ENCODE measurements around the gene TBX18.

Gene TBX18

DNA sequence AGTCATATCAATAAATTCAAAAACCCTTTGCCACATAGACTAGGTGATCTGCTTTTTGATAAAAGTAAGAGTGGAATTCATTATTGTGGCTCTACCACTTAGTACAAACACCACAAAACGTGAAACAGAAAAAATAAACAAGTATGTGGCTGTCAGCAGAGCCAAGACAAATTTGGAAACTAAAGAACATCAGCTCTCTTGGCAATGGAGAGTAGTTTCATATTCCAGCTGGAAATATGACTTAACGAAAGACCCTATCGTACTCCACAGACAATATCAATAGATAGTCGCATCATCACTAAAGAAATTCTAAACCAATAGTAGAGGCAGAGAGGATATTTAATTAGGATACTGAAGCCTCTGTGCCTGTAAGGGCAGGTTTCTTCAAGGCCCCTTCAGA is 20.8 kb downstream of the TBX18 start:
- no peak for DNase-seq

DNA sequence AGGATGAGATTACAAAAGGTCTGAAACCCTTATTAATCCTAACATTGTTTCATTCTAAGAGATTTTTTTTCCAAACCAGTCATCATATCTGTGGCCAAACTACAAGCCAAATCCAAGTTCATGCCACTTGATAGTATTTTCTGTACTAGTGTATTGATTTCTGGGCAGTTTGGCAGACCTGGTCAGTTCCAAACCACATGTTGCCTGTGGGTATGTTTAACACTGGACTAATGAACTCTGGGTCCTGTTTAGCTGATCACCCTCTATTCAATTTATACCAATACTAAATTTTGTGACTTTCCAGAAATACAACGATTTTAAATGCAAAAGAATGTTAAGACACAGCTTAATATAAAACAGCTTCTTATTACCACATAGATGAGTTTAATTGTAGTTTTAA is 24.0 kb downstream of the TBX18 start:
- no peak for DNase-seq

DNA sequence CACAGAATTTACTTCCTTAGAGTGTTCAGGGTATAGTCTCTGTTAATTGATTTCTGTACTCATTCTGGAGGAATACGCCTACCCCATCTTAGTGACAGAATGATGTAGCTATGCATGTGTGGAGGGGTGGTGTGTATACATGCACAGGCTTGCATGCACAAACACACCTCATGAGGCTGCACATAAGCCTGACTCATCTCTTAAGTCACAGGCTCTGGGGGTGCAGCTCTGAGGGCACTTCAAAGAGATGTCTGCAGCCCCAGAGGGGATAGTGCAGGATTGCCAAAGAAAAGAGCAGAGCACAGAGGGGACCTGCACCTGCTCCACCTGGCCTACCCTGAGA is 24.6 kb downstream of the TBX18 start:
- DNase-seq = no peak

DNA sequence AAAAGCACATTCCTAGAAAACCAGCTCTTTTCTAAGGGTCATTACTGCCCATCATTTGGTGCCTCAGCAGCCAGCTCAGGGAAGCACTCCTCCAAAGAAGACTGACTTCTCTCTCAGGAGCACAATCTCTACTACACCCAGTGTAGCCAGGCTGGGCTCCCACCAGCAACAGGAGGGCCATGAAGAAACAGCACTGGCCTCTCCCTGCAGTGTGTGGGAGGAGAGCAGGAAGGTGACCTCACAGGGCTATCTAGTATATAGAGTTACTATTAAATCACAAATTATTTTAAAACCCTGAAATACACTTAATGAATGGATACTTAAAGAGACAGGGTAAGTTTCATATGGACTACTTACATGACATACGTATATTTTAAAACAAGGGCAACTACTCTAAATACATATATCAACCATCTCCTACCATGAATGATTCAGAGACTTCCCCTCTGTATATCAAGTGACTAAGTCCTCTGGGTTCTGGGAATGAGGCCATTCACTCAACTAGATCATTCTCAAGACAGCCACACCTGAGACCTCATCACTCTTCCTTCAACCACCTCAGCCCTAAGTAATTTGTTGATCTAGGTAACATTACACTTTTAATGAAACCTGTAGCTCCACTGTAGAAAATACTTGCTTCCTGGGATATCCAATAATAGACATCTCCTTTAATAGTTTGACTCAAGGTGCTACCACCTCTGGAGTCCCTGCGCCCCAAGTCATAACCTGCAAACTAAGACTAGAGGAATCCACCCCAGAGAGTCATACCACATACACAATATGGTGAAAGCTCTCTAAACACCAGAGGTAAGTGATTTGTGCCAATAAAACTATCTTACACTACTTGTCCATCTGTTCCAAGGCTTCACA is 25.2 kb downstream of the TBX18 start:
- DNase-seq = no peak

DNA sequence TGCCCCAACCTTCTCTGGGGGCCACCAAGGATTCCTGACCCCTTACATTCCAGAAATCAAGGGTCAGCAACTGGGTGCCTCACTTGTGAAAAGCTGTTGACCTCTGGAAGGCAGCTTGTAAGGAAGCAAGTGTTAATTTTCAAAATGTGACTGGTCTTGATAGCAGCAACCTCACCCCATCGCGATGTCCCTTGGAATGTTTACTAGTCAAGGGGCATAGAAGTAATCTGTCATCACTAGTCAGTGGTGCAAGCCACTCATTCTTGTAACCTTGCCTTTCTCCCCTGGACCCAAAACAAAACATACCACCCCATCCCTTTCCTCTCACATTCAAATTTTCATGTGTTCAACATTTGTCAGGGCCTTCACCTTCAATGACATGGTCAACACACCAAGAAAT is 30.5 kb downstream of the TBX18 start:
- no peak for DNase-seq

DNA sequence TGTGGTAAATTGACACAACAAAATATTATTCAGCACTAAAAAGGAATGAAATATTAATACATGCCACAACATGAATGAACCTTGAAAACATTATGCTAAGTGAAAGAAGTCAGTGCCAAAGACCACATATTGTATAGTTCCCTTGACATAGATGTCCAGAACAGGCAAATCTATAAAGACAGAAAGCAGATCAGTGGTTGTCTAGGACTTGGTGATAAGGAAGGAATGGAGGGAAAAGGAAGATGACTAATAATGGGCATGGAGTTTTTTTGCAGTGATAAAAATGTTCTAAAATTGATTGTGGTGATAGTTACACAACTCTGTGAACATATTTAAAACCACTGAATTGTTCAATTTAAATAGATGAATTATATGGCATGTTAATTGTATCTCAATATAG is 32.5 kb downstream of the TBX18 start:
- no peak for DNase-seq

DNA sequence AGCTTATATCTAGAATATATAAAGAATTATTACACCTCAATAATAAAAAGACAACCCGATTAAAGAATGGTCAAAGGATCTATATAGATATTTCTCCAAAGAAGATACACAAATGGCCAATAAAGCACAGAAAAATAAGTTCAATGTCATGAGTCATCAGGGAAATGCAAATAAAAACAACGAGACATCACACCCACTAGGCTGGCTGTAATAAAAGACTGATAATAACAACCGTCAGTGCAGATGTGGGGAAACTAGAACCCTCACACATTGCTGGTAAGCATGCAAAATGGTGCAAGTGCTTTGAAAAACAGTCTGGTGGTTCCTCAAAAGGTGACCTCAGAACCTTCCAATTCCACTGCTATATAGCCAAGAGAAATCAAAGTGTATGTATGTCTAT is 33.0 kb downstream of the TBX18 start:
- no peak for DNase-seq

DNA sequence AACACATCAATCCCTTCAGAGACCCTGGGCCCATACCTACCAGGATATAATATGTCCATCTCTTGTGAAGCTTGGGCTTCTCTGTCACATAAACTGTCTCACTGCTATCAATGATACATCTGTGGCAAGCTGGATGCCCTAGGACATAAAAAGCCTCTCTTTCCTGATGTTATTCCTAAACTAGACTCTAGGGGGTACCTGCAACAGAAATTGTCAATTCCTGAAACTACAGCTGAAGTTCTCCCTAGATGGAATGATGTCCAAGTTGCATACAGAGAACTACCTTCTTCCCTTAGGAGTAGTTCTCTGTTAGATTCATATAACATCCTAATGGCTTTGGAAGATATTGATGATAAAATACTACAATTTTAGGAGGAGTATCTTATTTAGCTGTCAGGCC is 35.8 kb downstream of the TBX18 start:
- DNase-seq = no peak

DNA sequence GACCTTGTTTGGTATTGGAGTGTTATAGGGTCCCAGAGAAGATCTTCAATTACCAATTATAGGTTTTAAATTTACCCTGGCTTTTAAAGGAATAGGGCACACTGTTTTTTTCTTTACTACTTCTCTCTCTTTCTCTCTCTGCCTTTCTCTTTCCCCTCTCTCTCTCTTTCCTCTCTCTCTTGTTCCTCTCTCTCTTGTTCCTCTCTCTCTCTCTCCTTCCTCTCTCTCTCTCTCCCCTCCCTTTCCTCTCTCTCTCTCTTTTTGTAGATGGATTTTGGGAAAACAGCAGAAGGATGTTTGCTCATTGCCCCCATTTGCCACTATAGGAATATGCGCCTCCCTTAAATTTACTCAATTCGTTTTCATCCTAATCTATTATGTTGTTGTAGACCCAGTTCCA is 45.2 kb downstream of the TBX18 start:
- no peak for DNase-seq

DNA sequence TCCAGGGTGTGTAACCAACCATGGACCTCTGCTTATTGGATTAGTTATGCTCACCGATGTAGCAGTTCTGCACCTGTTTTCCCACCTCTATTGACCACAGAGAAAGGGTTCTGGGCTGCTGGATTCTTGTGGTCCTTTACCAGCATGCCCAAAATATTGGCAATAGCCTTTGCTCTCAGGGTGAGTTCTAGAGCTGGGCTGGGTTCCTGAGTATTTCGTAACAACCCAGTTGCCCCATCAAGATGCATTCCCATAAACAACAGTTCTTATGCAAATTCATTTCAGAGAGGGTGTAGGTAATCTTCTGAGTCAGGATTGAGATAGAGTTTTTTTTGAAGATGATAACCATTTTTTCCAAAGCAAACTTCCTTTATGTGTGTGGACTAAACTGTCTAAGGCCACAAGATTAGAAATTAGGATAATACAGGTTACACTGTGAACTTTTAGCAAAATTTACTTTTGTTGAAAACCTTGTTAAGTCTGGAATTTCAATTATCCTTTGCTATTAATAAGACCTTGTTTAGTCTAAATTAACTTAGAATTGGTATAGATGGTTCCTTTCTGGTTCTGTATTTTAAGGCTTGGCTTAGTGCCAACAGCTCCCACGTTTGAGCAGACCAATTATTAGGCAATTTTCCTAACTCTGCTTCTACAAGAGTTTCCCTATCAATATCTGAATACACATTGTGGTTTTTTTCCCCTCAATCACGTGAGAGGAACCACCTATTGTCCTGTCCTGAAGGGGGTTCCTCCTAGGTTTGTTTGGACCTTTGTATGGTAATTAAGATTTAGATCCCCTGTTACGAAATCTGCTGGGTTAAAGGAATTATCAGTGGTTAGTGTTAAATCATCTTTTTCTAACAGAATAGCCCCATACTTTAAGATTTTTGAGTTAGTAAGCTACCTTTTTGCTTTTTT is 46.1 kb downstream of the TBX18 start:
- DNase-seq = no peak

DNA sequence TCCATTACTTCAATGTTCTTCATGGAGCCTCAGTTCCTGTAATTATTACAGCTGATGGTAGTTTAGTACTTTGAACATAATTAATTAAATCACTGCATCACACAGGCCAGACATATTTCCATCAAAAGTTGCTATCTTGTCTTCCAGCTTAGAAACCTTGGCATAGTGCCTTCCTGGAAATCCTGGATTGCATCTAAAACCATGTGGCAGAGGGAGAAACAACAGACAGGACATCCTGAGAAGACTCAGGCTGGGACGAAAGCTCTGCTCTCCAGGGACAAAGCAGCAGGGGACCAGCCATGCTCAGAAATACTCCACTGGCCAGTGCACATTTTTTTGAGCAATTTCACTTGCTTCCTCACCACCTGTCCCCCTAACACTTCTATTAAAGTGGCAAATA is 55.3 kb downstream of the TBX18 start:
- DNase-seq = no peak

DNA sequence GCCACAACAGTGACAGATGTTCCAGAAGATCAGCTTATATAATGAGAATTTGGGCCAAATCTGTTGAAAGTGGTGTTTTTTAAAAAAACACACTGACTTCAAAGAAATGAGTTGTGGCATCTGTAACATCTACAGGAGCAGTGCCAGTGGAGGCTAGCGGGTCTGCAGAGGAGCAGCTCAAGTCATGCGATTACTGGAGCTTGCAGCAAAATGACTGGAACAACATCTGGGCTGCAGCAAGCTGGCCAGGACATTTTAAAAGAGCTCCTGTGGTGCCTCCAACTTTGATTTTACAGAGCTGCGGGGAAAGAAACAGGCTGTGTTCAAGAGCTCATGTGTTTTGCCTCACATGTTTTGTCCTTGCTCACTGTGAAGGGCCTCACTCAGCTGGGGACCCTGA is 57.2 kb downstream of the TBX18 start:
- no peak for DNase-seq

DNA sequence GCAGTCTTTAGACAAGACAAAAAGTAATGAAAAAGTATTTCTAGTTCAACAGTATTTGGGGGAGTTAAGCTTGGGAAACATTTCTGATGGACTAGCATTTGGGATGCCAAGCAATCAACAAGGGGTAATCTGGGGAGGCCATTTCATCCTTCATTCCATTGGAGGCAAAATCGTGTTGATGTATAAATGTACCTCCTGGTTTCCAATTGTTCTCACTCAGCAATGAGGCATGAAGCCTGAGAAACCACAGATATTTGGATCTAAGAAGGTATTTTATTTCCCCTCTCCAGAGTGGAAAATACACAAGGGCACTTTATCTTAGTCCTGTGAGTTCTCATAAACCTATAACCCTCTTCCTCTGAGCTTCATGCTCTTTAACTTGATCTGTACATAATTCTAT is 68.2 kb downstream of the TBX18 start:
- no peak for DNase-seq

DNA sequence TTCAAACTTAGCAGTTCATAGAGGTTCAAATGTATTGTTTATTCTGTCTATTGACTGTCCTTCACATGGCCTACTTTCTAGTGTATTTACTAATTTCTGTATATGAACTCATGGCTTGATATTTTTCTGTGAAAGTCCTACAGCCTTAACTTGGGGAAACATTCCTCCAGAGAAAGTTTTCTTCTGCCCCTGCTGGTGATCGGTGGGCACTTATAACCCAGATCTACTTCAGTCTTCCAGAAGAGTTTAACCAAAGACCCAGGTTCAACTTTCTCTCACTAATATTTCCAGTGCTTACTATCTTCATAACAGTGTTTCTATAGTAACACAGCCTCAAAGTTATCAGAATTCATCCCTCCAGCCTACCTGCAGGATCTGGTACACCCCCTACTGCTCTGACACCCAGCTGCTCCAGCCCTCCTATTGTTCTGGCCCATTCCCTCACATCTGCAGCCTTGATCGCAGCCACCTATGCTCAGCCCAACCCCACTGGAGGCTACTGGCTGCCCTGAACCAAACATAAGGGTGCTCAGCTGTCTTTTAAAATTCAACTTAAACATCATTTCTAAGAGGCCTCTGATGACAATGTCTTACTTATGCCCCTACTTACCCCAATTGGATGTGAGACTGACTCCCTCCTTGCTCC is 72.3 kb downstream of the TBX18 start:
- no peak for DNase-seq

DNA sequence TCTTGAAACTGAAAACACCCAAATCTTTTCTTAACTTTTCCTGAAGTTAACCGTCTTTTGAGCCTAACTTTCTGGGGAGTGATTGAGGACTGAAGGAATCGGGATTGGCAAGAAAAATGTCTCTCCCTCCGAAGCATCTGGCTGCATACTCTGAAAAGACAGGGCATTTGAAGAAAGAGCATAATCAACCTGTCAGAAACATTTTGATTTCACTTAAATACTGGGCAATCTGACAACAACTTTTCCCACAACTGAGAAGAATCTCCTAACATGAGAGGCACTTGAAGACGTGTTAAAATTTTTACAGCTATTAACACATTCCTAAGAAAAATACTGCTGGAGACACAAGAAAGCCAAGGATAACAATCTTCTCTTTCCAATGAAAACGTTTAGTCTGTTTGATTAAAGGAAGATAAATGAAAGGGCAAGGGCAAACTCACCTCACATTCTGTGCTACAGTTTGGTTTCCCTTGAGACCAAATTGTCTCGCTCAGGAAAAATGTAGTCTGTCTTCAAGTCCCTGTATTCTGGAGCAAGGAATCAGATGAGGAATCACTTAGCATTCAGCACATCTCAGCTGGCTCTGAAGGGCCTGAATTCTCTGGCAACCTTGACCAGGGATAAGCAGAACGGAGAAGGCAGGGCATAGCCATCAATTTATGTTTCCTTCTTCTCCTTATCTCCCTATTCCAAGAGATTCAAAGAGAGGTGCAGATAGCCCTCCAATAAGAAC is 76.1 kb downstream of the TBX18 start:
- no peak for DNase-seq

DNA sequence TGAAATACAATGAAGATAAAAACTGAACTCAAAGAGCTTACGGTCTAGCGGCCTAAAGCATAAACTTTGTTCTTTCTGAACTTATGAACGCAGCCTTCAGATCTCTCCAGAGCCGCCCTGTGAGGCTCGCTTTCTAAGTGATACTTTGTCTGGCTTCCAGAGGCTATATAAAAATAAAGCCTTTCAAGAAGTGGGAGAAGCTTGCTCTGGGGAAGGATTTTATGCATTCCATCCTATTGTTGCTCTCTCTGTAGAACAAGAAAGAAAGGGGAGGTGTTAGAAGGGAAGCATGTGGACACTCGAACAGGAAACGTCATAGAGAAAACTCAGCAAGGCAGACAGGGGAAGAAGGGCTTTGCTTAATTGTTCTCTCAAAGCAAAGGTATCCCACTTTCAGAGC is 77.0 kb downstream of the TBX18 start:
- DNase-seq = no peak

DNA sequence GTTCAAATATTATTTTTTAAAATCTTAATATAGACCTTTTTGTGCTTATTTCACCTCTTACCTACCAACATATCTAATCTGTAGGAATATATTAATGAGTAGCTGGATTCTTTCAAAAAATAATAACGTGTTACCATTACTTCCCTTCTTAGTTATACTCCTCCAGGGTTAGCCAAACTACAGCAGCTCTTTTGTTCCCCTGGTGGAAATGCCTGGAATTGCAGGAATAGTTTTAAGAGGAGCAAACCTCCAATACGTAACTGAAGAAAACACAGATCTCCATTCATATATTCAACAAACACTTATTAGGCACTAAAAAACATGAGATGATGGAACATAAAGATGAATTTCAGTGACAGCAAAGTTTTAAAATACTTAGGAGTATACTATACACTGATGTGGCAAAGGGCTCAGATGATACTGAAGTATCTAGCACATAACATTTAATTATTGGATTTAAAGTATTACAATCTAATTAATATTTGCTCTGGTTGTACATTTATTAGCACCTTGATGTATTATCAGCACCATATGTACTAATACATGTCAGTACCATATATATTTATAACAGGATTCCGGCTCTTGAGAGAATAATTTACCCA is 78.3 kb downstream of the TBX18 start:
- no peak for DNase-seq

DNA sequence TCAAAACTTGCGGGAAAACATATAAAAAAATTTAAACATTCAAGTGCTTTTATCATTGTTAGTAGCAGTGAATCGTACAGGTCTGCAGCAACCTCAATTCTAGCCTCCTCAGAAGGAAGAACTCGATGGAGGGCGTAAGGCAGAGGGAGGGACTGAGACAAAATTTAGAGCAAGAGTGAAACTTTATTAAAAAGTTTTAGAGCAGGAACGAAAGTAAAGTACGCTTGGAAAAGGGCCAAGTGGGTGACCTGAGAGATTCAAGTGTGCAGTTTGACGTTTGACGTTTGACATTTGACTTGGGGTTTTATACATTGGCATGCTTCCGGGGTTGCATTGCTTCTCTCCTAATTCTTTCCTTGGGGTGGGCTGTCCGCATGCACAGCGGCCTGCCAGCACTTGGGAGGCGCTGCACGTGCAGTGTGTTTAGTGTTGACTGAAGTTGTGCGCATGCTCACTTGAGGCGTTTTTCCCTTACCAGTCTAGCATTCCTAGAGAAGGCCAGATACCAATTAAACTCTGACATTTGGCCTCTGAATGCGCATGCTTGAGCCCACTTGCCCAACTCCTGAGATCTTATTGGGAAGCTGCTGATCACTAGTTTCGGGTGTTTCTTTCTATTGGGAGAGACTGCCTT is 82.6 kb downstream of the TBX18 start:
- DNase-seq = no peak

DNA sequence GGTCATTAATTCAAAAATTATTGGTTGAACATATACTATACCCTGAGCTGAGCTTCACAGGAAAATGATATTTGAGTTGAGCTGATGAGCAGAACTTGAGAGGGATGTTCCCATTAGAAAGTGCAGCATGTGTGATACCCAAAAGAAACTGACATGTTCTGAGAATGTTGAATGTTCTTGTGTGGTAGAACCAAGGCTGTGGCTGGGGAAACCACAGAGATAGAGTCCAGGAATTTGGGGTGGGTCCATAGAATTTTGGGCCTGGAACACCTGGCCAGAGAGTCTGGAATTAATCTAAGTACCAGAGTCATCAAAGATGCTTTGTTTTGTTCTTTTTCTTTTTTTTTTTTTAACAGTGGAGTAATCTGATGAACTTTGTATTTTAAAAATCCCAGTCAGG is 88.7 kb downstream of the TBX18 start:
- no peak for DNase-seq

DNA sequence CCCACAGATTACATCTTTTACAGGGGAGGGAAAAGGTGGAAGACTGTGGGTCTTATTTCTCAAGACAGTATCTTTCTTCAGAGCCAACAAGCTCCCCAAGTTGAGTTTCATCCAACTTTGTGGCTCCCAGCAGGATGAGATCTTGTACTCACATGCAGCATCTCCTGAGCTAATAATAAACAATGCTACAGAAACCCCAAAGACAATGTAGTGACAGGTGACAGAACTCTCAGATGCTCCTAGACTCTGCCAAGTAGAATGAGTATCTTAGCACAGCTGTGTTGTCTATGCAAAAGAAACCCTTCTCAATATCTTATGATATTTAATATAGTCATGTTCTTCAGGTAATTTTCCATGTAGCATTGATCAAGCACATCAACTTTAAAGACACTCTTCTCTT is 90.0 kb downstream of the TBX18 start:
- DNase-seq = no peak

DNA sequence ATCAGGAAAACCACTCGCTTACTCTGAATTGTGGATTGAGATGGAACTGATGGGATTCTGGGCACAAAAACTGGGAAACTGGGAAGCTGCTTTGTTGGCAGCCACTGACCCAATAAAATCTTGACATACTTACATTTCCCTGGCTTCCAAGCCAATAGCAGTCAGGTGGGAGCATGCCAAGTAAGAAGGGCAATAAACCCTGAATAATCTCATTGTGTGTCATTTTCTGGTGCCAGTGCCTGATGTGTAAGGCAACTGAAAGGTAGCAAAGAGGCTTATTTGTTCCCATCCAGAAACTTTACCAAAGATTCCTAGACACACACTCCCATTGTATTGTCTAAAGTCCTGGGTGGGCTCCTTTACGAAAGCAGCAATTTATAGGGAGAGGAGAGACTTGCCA is 93.2 kb downstream of the TBX18 start:
- DNase-seq = no peak

DNA sequence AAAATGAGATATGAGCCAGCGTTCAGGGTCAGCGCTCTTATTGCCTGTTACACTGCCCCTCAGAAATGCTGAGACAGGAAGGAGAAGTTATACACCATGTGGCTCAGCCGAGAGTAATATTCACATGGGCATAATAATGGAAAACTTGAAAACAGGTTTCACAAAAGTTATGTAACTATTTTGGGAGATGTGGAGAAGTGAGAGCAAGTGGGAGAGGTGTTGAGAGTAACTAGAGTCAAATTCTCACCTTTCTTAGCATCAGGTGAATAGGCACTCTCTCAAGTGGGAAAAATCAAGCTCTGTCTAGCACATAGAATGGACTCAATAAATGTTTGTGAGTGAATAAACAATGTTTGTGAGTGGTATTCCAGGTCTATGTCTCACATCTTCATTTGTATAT is 94.5 kb downstream of the TBX18 start:
- no peak for DNase-seq

Measured in stimulated activated CD4-positive, alpha-beta T cell treated with anti-CD3 and anti-CD28 coated beads, Interleukin-12 subunit alpha, Interleukin-12 subunit beta, amount 100 ng/mL, for 4 hours (primary cell).